ENCODE data around the gene KARS1. TPM values are rescaled to one million over a fixed set of nuclear protein-coding genes. Genes with fewer than 3 reads are reported as not detected.

KARS1 gene
- total and polyA plus RNA-seq, 2 of the 4 experiments (the other 2 are of a cell fraction): 122 to 228 TPM

Other genes starting within 250 kb of the KARS1 start
- 15.6 and 32.5 TPM in 2 replicates for gene CFDP1, start 214.2 kb downstream of the KARS1 start, total RNA-seq (2012; rRNA removed)
- gene CFDP1, start 214.2 kb downstream of the KARS1 start, polyA plus RNA-seq (2012; rRNA removed): 36.2 and 38.7 TPM in 2 replicates
- gene TMEM170A, start 183.0 kb downstream of the KARS1 start, total RNA-seq (2012; rRNA removed): 10.9 and 16.7 TPM in 2 replicates
- 6.1 and 7.3 TPM in 2 replicates for gene TMEM170A, start 183.0 kb downstream of the KARS1 start, polyA plus RNA-seq (2012; rRNA removed)
- under 0.01 TPM in 2 replicates for gene CHST6, start 152.2 kb downstream of the KARS1 start, total RNA-seq (2012; rRNA removed)
- gene CHST6, start 152.2 kb downstream of the KARS1 start, polyA plus RNA-seq (2012; rRNA removed): 0.12 and 0.19 TPM in 2 replicates
- not detected in 2 replicates for gene CHST5, start 111.6 kb downstream of the KARS1 start, total RNA-seq (2012; rRNA removed)
- gene CHST5, start 111.6 kb downstream of the KARS1 start, polyA plus RNA-seq (2012; rRNA removed): not detected in 2 replicates
- gene TMEM231, start 91.4 kb downstream of the KARS1 start, total RNA-seq (2012; rRNA removed): 7.5 and 10.6 TPM in 2 replicates
- 15.4 and 15.5 TPM in 2 replicates for gene TMEM231, start 91.4 kb downstream of the KARS1 start, polyA plus RNA-seq (2012; rRNA removed)
- 33.3 and 55.8 TPM in 2 replicates for gene GABARAPL2, start 81.3 kb downstream of the KARS1 start, total RNA-seq (2012; rRNA removed)
- 64.5 and 65.9 TPM in 2 replicates for gene GABARAPL2, start 81.3 kb downstream of the KARS1 start, polyA plus RNA-seq (2012; rRNA removed)
- 36.7 and 52.9 TPM in 2 replicates for gene ADAT1, start 24.4 kb downstream of the KARS1 start, total RNA-seq (2012; rRNA removed)
- gene ADAT1, start 24.4 kb downstream of the KARS1 start, polyA plus RNA-seq (2012; rRNA removed): 22.7 and 23.4 TPM in 2 replicates
- 15.4 and 25.6 TPM in 2 replicates for gene TERF2IP, start 108 bp upstream of the KARS1 start, total RNA-seq (2012; rRNA removed)
- gene TERF2IP, start 108 bp upstream of the KARS1 start, polyA plus RNA-seq (2012; rRNA removed): 32.5 and 35.2 TPM in 2 replicates
- gene CPHXL2, start 29.3 kb upstream of the KARS1 start, total RNA-seq (2012; rRNA removed): not detected in 2 replicates
- not detected in 2 replicates for gene CPHXL2, start 29.3 kb upstream of the KARS1 start, polyA plus RNA-seq (2012; rRNA removed)
- gene DUXB, start 53.8 kb upstream of the KARS1 start, total RNA-seq (2012; rRNA removed): not detected in 2 replicates
- gene DUXB, start 53.8 kb upstream of the KARS1 start, polyA plus RNA-seq (2012; rRNA removed): not detected in 2 replicates
- not detected in 2 replicates for gene CPHXL, start 78.8 kb upstream of the KARS1 start, total RNA-seq (2012; rRNA removed)
- not detected in 2 replicates for gene CPHXL, start 78.8 kb upstream of the KARS1 start, polyA plus RNA-seq (2012; rRNA removed)